Measurements from ENCODE around the gene TENT5A. TPM values are rescaled to one million over a fixed set of nuclear protein-coding genes. Genes with fewer than 3 reads are reported as not detected.

TENT5A gene
- total RNA-seq, 1 donor from 2014 or later: 7.8 TPM

DNA sequence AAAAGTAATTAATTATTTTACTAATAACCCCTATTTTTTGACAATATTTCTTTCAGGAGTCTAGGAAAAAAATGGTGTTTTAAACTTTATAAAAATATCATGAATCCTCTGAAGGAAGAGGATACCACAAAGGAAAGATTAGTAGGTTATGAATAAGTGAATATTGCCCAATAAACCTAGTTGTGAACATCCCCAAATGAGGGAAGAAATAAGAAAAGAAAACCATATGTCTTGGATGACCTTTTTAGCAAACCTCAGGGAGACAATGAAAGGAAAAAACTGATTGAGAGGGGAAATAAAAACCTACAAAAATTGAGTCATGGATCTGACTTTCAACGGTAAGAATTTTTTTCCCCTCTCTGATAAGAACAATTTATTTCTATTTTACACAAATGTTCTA is 34.4 kb downstream of the TENT5A start:
- ATAC-seq (no peak), DNase-seq (ENCODE audit: low spot score) (no peak)

GRCh38 chr6:81714684-81715083 is 37.8 kb downstream of the TENT5A start:
- ATAC-seq (no peak), DNase-seq (ENCODE audit: low spot score) (no peak)

DNA sequence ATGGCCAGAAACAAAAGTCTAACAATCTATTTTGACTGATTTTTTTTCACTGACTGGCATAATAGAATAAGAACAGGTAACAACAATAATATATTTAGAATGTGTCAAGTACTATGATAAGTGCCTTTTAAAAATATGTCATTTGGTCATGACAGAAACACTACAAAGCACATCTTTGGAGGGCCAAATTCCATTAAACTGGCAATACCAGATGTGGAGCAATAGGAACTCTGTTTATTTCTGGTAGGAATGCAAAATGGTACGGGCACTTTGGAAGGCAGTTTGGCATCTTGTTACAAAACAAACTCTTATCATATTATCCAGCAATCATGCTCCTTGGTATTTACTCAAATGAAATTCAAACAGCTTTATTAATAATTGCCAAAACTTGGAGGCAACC is 39.3 kb downstream of the TENT5A start:
- ATAC-seq (no peak), DNase-seq (ENCODE audit: low spot score) (no peak)

- ATAC-seq (no peak), DNase-seq (ENCODE audit: low spot score) (no peak)
Measured at GRCh38 chr6:81708113-81708699, 44.3 kb downstream of the TENT5A start.

- DNase-seq (ENCODE audit: low spot score) (no peak), ATAC-seq (no peak)
Measured at GRCh38 chr6:81704700-81705099, 47.8 kb downstream of the TENT5A start.

- DNase-seq (ENCODE audit: low spot score) (no peak), ATAC-seq (peak; percentile 50)
Measured at GRCh38 chr6:81700414-81700813, 52.1 kb downstream of the TENT5A start.

GRCh38 chr6:81697559-81697958 is 54.9 kb downstream of the TENT5A start:
- DNase-seq (ENCODE audit: low spot score) (no peak), ATAC-seq (no peak)

DNA sequence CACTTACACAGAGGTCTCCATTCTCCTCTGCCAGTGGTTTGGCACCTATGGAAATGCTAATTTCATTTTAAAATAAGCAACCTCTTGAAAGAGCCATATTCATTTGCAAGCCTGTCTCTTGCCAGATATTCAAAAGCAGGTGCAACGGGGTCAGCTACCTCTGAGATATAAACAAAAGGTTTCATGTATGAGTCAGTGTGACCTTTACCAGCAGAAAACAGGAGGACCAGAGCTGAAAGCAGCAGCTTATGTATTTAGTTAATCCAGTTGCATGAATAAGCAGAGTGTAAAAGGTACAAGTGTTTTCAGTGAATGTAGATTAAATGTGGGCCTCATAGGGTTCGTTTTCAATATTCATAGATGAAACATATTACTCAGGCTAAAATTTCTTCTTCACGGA is 56.0 kb downstream of the TENT5A start:
- DNase-seq (ENCODE audit: low spot score) (no peak), ATAC-seq (peak; percentile 59)

Data from left lobe of liver (tissue), 2 donors.